ENCODE data around the gene ZNF22. TPM values are rescaled to one million over a fixed set of nuclear protein-coding genes. Genes with fewer than 3 reads are reported as not detected.

ZNF22 gene
- total RNA-seq = 10 to 100 TPM; 16.4 to 22.9 (median 22.7) TPM

DNA sequence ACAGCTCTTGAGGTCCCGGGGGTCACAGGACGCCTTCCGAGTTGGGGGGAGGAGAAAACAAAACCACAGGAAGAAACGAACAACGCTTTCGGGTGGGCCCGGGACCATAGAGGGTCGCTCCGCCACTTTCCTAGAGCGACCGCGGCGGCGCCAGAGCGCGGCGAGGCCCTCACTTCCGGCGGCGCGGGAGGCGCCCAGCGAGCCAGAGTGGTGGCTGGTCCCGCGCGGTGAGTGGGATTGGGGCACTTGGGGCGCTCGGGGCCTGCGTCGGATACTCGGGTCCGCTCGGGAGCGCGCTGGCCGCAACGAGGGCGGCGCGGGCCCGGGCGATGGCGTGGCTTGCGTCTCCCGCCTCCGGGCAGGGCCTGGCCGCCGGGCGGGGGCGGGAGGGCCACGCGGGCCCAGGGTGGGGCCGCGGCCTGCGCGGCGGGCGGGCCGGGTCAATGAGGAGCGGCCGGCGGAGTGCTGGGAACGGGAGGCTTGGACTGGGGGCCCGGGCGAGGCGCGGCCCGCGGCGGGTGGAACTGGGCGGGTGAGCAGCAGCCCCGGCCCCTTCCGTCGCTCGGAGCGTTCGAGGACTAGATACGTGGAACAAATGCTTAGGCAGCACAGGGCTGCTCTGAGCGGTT is at the start of gene ZNF22:
Gene ZNF22, plus strand, starts transcription at position 172 of the 629 bp plus-strand sequence. CDS start 2,446 bp downstream, outside the sequence.
- peaks cover 30% of the 10 kb centered on the region for H3K36me3 Mint-ChIP-seq (ENCODE audit: insufficient read depth)
- H3K27me3 Mint-ChIP-seq (ENCODE audit: low read depth) = no peaks in the 10 kb centered on the region
- H3K9me3 Mint-ChIP-seq = peaks cover 15% of the 10 kb centered on the region
- peak within 1 kb of the TSS; percentile 89 for H3K4me3 Mint-ChIP-seq
- H3K4me1 Mint-ChIP-seq (ENCODE audit: low read depth) = peaks cover 38% of the 10 kb centered on the region
- peak; percentile 65 for DNase-seq
- ATAC-seq = peak; percentile 84 to 88

DNA sequence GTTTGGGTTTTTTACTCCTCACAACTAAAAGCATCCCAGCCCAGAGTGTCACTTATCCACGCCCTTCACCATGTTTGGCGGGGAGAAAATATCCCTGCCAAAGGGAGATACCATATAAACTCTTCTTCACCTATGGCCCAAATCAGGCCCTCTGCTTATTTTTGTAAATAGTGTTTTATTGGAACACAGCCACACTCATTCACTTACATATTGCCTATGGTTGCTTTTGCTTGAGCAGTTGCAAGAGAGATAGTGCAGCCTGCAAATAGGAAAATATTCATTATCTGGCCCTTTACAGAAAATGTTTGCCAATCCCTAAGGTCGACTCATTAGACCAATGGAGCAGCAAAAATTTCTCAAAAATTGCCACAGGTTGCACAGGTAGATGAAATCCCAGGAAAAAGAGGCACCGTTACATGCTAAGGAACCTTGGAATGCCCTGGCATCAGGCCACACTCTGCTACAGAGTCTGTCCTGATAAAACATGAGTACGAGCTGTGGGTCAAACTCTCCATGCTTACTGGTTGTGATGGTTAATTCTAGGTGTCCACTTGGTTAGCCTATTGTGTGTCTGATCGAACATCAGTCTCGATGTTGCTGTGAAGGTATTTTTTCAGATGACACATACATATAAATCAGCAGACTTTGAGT is 49.0 kb upstream of the ZNF22 start:
- Mint-ChIP-seq H3K4me1 (ENCODE audit: low read depth) (peaks cover 2% of the 10 kb centered on the region), H3K36me3 (ENCODE audit: insufficient read depth) (peaks cover 13% of the 10 kb centered on the region), H3K4me3 (no peak overlapping the region), H3K9me3 (no peaks in the 10 kb centered on the region), H3K27me3 (ENCODE audit: low read depth) (no peaks in the 10 kb centered on the region)
- no peak for ATAC-seq
- no peak for DNase-seq

GRCh38 chr10:44952779-44953231 is 47.9 kb upstream of the ZNF22 start:
- no peak overlapping the region for H3K4me3 Mint-ChIP-seq
- peaks cover 13% of the 10 kb centered on the region for H3K36me3 Mint-ChIP-seq (ENCODE audit: insufficient read depth)
- peaks cover 3% of the 10 kb centered on the region for H3K9me3 Mint-ChIP-seq
- H3K4me1 Mint-ChIP-seq (ENCODE audit: low read depth) = peaks cover 4% of the 10 kb centered on the region
- H3K27me3 Mint-ChIP-seq (ENCODE audit: low read depth) = no peaks in the 10 kb centered on the region
- no peak for DNase-seq
- no peak for ATAC-seq

DNA sequence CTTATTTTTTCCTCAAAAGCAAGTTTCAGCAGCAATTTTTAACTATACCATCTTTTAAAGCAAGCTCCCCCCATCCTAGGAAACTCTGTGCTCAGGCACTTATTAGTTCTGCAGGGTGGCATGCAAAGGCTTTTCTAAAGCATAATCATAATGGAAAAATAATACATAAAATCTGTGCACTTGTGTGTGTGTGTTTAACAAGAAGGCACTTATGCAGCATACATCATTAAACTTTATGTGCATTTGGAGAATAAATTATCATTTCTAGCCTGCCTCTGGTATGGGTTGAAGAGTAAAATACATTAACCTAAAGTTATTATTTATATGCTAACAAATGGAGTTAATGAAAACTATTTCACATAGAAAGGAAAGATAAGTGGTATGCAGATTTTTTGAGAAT is 46.7 kb upstream of the ZNF22 start:
- DNase-seq (no peak), ATAC-seq (no peak)
- Mint-ChIP-seq H3K4me3 (no peak overlapping the region), H3K27me3 (ENCODE audit: low read depth) (no peaks in the 10 kb centered on the region), H3K9me3 (peaks cover 3% of the 10 kb centered on the region), H3K36me3 (ENCODE audit: insufficient read depth) (peaks cover 13% of the 10 kb centered on the region), H3K4me1 (ENCODE audit: low read depth) (peaks cover 14% of the 10 kb centered on the region)

- Mint-ChIP-seq H3K36me3 (ENCODE audit: insufficient read depth) (peaks cover 13% of the 10 kb centered on the region), H3K9me3 (peaks cover 3% of the 10 kb centered on the region), H3K4me1 (ENCODE audit: low read depth) (peaks cover 16% of the 10 kb centered on the region), H3K4me3 (no peak overlapping the region), H3K27me3 (ENCODE audit: low read depth) (no peaks in the 10 kb centered on the region)
- DNase-seq = no peak
- no peak for ATAC-seq
These were observed 45.8 kb upstream of the ZNF22 start for GRCh38 chr10:44954962-44955361.

DNA sequence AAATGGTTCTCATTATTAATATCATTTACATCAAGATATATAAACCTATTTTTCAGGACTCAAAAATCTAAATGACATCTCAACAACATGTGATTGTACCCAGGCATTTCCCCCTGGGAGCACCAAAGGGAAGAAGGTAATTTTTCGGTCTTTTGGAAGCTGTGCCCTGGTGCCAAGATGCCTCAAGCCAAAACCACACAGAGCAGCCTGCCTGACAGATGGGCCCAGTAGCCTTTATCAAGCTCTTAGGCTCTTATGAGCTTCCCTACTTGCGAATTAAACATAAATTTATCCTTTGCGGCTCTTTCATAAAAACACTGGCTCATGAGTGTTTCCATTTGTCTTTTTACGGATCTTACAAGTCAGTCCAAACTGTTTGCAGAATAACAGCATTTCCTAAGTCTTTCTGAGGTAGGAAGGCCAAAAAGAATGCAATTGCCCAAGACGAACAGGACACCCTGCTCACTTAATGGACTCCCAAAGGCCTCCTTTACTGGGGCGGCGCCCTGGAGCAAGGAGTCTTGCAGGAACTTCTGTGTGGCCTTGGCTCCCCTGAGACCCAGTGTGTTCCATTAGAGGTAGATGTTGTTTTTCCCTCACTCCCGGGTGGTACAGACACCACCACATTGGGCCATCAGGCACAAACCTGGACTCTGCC is 45.2 kb upstream of the ZNF22 start:
- Mint-ChIP-seq H3K4me3 (no peak overlapping the region), H3K36me3 (ENCODE audit: insufficient read depth) (peaks cover 13% of the 10 kb centered on the region), H3K9me3 (peaks cover 3% of the 10 kb centered on the region), H3K4me1 (ENCODE audit: low read depth) (peaks cover 21% of the 10 kb centered on the region), H3K27me3 (ENCODE audit: low read depth) (no peaks in the 10 kb centered on the region)
- no peak for ATAC-seq
- DNase-seq = no peak

DNA sequence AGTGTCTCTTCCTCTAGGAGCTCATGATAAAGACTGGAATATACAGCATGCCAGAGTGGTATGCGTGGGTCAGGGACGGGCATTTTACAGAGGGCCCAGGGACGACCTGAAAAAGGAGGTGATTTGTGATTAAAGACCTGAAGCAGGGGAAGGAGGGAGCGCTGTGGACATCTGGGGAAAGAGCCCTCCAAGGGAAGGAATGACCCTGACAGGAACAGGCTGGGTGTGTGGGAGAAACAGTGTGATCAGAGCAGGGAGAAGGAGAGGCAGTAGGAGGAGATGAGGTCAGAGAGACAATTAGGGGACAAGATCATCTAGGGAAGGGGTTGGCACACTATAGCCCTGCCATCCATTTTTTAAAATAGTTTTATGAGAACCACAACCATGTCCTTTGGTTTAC is 44.5 kb upstream of the ZNF22 start:
- peaks cover 13% of the 10 kb centered on the region for H3K36me3 Mint-ChIP-seq (ENCODE audit: insufficient read depth)
- H3K27me3 Mint-ChIP-seq (ENCODE audit: low read depth) = no peaks in the 10 kb centered on the region
- H3K9me3 Mint-ChIP-seq = peaks cover 3% of the 10 kb centered on the region
- DNase-seq (no peak), ATAC-seq (no peak)
- no peak overlapping the region for H3K4me3 Mint-ChIP-seq
- peaks cover 24% of the 10 kb centered on the region for H3K4me1 Mint-ChIP-seq (ENCODE audit: low read depth)

GRCh38 chr10:44956717-44957706 is 43.7 kb upstream of the ZNF22 start:
- Mint-ChIP-seq H3K9me3 (peaks cover 3% of the 10 kb centered on the region), H3K4me1 (ENCODE audit: low read depth) (peaks cover 24% of the 10 kb centered on the region), H3K4me3 (no peak overlapping the region), H3K27me3 (ENCODE audit: low read depth) (no peaks in the 10 kb centered on the region), H3K36me3 (ENCODE audit: insufficient read depth) (peaks cover 11% of the 10 kb centered on the region)
- no peak for DNase-seq
- ATAC-seq = no peak

DNA sequence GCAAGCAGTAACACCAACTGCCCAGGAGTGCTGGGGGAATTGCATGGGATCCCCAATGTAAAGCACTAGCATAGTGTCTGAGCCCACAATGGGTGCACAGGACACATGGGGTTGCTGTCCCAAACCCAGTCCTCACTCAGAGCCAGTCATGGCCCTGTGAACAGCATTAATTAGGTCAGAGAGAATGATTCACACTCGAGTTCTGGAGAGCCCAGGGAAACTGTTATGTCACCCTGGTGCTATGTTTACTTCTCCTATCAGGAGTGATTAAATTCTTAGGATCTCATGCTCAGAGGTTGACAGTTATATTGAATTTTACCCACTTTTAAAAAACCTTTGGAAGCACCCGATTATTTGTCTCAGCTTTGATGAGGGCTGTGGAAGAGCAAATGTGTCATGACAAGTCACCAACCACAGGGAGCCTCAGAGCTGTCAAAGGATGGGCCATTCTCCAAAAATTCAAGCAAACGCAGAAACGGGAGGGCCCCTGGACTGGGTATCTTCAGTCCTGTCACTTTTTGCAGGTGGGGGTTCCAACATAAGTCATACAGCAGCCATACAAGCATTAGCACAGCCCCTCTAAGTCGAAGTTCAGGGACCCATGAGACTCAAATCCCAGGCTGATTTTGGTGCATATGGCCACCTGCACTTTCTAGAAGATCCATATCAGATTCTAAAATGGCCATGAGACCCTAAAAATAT is 42.4 kb upstream of the ZNF22 start:
- H3K4me3 Mint-ChIP-seq = peak overlapping the region; percentile 83
- ATAC-seq = no peak
- peaks cover 24% of the 10 kb centered on the region for H3K4me1 Mint-ChIP-seq (ENCODE audit: low read depth)
- no peak for DNase-seq
- peaks cover 3% of the 10 kb centered on the region for H3K9me3 Mint-ChIP-seq
- no peaks in the 10 kb centered on the region for H3K27me3 Mint-ChIP-seq (ENCODE audit: low read depth)
- peaks cover 11% of the 10 kb centered on the region for H3K36me3 Mint-ChIP-seq (ENCODE audit: insufficient read depth)

DNA sequence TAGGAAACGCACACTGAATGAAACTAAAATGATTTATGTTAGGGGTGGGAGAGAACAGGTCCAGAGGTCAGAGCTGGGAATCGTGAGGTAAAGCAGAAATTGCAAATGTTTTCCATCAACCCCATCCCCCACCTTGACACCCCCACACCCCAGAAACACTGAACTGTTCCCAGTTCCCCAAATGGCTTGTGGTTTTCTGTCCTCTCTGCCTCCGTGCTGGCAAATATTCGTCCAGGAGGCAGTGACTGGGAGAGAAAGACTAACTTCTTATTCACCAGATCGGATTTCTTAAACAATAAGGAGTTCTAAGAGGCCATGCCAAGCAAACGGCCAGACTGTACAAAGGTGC is 41.9 kb upstream of the ZNF22 start:
- ATAC-seq = no peak
- Mint-ChIP-seq H3K36me3 (ENCODE audit: insufficient read depth) (peaks cover 11% of the 10 kb centered on the region), H3K9me3 (peaks cover 3% of the 10 kb centered on the region), H3K4me3 (peak overlapping the region; percentile 83), H3K27me3 (ENCODE audit: low read depth) (no peaks in the 10 kb centered on the region), H3K4me1 (ENCODE audit: low read depth) (peaks cover 24% of the 10 kb centered on the region)
- DNase-seq = no peak

GRCh38 chr10:44959247-44960087 is 41.3 kb upstream of the ZNF22 start, which contains the start of gene RASSF4:
Gene RASSF4, plus strand, starts transcription at chr10:44959802. Its CDS starts 10,401 bp downstream, at chr10:44970203.
- peaks cover 9% of the 10 kb centered on the region for H3K36me3 Mint-ChIP-seq (ENCODE audit: insufficient read depth)
- peak within 1 kb of the TSS; percentile 83 for H3K4me3 Mint-ChIP-seq
- H3K4me1 Mint-ChIP-seq (ENCODE audit: low read depth) = peaks cover 24% of the 10 kb centered on the region
- H3K9me3 Mint-ChIP-seq = peaks cover 3% of the 10 kb centered on the region
- no peaks in the 10 kb centered on the region for H3K27me3 Mint-ChIP-seq (ENCODE audit: low read depth)
- ATAC-seq = peak; percentile 100
- peak; percentile 90 for DNase-seq

DNA sequence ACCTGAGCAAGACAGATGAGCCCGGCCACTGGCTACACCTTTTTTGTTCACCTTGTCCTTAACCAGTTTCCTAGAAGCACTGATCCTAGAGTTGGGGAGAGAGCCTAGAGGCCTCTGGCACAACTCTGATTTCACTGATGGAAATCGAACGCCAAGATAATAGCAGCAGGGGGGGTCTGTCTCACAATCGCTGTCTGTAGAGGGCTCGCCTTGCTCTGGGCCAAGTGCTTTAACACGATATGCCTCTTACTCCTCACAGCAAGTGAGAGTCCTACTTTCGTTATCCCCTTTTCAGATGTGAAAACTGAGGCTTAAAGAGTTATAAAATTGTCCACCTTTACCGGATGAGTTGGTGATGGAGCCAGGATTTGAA is 40.6 kb upstream of the ZNF22 start:
- Mint-ChIP-seq H3K9me3 (peaks cover 3% of the 10 kb centered on the region), H3K36me3 (ENCODE audit: insufficient read depth) (peaks cover 9% of the 10 kb centered on the region), H3K27me3 (ENCODE audit: low read depth) (no peaks in the 10 kb centered on the region), H3K4me1 (ENCODE audit: low read depth) (peaks cover 24% of the 10 kb centered on the region), H3K4me3 (peak overlapping the region; percentile 83)
- ATAC-seq = no peak
- DNase-seq = no peak

Measured in activated T-cell treated with anti-CD3 and anti-CD28 coated beads, Interleukin-2, amount 50 U/mL, for 4 hours (primary cell).